ENCODE data around the gene L3MBTL3. TPM values are rescaled to one million over a fixed set of nuclear protein-coding genes. Genes with fewer than 3 reads are reported as not detected.

The L3MBTL3 gene
- polyA plus RNA-seq, 2 of the 4 experiments (the other 2 are of a cell fraction), result 3.0 to 5.9 TPM

DNA sequence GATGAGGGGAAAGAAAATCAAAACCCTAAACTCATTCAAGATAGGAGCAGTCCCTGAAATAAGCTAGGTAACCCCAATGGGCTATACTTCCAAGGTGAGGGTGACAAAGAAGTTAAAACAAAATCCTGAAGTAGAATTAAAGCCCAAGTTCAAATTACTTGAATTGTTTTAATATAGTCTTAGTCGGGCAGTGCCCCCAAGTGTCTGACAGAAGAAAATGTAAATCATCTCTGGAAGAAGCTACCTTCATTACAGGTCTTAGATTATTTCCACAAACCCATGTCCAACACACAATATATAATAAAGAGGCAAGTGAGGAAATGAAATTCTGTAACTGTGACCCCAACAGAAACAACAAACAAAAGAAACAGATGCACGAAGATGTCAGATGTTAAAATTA is 36.8 kb upstream of the L3MBTL3 start:
- WGBS (ENCODE audit: missing lambda C conversion rate), result 6% methylated on average over 2 of the region's 2 CpGs
- no peak for FAIRE-seq
- TF ChIP-seq MAZ (IDR thresholded peaks at IDR 0.05; ENCODE audit: borderline replicate concordance, low read depth, low read length) (no peak), RAD21 (conservative IDR thresholded peaks at IDR 0.05 in 1 of 2, IDR thresholded peaks at IDR 0.05 in 1 of 2) (peak; percentile 11 to 25; a peak in 1 of 5 replicates), HDAC2 (IDR thresholded peaks at IDR 0.05) (no peak), NR3C1 (IDR thresholded peaks at IDR 0.05) (no peak), HOXA7 (CRISPR knock-in tag; IDR thresholded peaks at IDR 0.05) (no peak), HEYL (CRISPR knock-in tag; IDR thresholded peaks at IDR 0.05) (no peak), KDM1A (IDR thresholded peaks at IDR 0.05; ENCODE audit: low read depth) (no peak), FOXS1 (CRISPR knock-in tag; IDR thresholded peaks at IDR 0.05) (no peak)
- H3K4me2 ChIP-seq, result no peak overlapping the region
- H3K27ac ChIP-seq, result no peak overlapping the region
- DNase-seq (ENCODE audit: low read depth in 1 of 2, low spot score in 1 of 2), result peak in 1 of 2 experiments; percentile 4
- POLR2A ChIA-PET, result no interaction called here
- no peak overlapping the region for H3K4me3 ChIP-seq
- H3K9me3 ChIP-seq, result no peaks in the 10 kb centered on the region
- CTCF ChIA-PET, result interaction anchor here (1.2 to 1.6 kb wide), 3 partner anchors 8 to 13 kb away, joined by 3 to 4 read pairs (median 3); no protein-coding TSS in a partner anchor
- no peak for ATAC-seq
- no peaks in the 10 kb centered on the region for H3K4me1 ChIP-seq

DNA sequence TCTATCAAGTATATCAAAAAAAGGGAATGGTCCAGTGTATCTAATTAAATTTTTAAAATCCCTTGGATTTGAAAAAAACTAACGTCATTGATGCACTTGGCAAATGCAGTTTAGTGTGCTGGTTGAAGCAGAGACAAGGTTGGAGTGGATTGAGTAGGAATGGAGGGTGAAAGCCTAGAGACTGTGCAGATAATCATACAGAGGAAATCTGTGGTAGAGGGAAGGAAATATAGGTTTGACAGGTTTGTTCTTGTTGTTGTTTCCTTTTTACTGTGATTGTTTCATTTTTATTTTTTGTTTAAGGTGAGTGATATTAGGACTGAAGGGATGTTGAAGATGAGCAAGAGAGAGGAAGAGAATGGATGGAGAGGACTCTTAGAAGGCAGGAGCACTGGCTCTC is 29.0 kb upstream of the L3MBTL3 start:
- ChIA-PET CTCF (no interaction called here), POLR2A (no interaction called here)
- H3K4me2 ChIP-seq, result no peak overlapping the region
- DNase-seq (ENCODE audit: low read depth in 1 of 2, low spot score in 1 of 2), result no peak
- 5% methylated on average over 1 of the region's 1 CpG for WGBS (ENCODE audit: missing lambda C conversion rate)
- no peak overlapping the region for H3K4me3 ChIP-seq
- TF ChIP-seq TFCP2L1 (CRISPR knock-in tag; IDR thresholded peaks at IDR 0.05) (no peak), SMC3 (IDR thresholded peaks at IDR 0.05) (no peak), CEBPB (IDR thresholded peaks at IDR 0.05) (no peak), POLR2AphosphoS2 (conservative IDR thresholded peaks at IDR 0.05; ENCODE audit: low read length) (no peak), RNF2 (IDR thresholded peaks at IDR 0.05; ENCODE audit: borderline replicate concordance, low read depth) (no peak), ZSCAN20 (CRISPR knock-in tag; IDR thresholded peaks at IDR 0.05) (no peak), KDM5A (IDR thresholded peaks at IDR 0.05) (no peak), ESRRA (IDR thresholded peaks at IDR 0.05; ENCODE audit: borderline replicate concordance, low read length) (no peak), RARB (CRISPR knock-in tag; IDR thresholded peaks at IDR 0.05) (no peak), CBX8 (IDR thresholded peaks at IDR 0.05) (no peak), SREBF2 (IDR thresholded peaks at IDR 0.05) (no peak), HOXA7 (CRISPR knock-in tag; IDR thresholded peaks at IDR 0.05) (no peak), KDM1A (IDR thresholded peaks at IDR 0.05; ENCODE audit: low read depth) (no peak), EHMT2 (IDR thresholded peaks at IDR 0.05; ENCODE audit: low read depth) (no peak)
- TF ChIP-seq, protein P1, sequence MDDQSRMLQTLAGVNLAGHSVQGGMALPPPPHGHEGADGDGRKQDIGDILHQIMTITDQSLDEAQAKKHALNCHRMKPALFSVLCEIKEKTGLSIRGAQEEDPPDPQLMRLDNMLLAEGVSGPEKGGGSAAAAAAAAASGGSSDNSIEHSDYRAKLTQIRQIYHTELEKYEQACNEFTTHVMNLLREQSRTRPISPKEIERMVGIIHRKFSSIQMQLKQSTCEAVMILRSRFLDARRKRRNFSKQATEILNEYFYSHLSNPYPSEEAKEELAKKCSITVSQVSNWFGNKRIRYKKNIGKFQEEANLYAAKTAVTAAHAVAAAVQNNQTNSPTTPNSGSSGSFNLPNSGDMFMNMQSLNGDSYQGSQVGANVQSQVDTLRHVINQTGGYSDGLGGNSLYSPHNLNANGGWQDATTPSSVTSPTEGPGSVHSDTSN (IDR thresholded peaks at IDR 0.05), result no peak
- TF ChIP-seq, protein P2, sequence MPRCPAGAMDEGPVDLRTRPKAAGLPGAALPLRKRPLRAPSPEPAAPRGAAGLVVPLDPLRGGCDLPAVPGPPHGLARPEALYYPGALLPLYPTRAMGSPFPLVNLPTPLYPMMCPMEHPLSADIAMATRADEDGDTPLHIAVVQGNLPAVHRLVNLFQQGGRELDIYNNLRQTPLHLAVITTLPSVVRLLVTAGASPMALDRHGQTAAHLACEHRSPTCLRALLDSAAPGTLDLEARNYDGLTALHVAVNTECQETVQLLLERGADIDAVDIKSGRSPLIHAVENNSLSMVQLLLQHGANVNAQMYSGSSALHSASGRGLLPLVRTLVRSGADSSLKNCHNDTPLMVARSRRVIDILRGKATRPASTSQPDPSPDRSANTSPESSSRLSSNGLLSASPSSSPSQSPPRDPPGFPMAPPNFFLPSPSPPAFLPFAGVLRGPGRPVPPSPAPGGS (IDR thresholded peaks at IDR 0.05), result no peak
- TF ChIP-seq, protein P3, sequence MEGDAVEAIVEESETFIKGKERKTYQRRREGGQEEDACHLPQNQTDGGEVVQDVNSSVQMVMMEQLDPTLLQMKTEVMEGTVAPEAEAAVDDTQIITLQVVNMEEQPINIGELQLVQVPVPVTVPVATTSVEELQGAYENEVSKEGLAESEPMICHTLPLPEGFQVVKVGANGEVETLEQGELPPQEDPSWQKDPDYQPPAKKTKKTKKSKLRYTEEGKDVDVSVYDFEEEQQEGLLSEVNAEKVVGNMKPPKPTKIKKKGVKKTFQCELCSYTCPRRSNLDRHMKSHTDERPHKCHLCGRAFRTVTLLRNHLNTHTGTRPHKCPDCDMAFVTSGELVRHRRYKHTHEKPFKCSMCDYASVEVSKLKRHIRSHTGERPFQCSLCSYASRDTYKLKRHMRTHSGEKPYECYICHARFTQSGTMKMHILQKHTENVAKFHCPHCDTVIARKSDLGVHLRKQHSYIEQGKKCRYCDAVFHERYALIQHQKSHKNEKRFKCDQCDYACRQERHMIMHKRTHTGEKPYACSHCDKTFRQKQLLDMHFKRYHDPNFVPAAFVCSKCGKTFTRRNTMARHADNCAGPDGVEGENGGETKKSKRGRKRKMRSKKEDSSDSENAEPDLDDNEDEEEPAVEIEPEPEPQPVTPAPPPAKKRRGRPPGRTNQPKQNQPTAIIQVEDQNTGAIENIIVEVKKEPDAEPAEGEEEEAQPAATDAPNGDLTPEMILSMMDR (IDR thresholded peaks at IDR 0.05), result no peak
- TF ChIP-seq, protein P4, sequence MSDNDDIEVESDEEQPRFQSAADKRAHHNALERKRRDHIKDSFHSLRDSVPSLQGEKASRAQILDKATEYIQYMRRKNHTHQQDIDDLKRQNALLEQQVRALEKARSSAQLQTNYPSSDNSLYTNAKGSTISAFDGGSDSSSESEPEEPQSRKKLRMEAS (IDR thresholded peaks at IDR 0.05), result no peak
- TF ChIP-seq, protein P5, sequence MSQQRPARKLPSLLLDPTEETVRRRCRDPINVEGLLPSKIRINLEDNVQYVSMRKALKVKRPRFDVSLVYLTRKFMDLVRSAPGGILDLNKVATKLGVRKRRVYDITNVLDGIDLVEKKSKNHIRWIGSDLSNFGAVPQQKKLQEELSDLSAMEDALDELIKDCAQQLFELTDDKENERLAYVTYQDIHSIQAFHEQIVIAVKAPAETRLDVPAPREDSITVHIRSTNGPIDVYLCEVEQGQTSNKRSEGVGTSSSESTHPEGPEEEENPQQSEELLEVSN (IDR thresholded peaks at IDR 0.05; ENCODE audit: borderline replicate concordance, low read depth), result no peak
- TF ChIP-seq, protein P6, sequence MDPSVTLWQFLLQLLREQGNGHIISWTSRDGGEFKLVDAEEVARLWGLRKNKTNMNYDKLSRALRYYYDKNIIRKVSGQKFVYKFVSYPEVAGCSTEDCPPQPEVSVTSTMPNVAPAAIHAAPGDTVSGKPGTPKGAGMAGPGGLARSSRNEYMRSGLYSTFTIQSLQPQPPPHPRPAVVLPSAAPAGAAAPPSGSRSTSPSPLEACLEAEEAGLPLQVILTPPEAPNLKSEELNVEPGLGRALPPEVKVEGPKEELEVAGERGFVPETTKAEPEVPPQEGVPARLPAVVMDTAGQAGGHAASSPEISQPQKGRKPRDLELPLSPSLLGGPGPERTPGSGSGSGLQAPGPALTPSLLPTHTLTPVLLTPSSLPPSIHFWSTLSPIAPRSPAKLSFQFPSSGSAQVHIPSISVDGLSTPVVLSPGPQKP (IDR thresholded peaks at IDR 0.05; ENCODE audit: low read depth, low read length), result no peak
- FAIRE-seq, result no peak
- no peaks in the 10 kb centered on the region for H3K9me3 ChIP-seq
- no peaks in the 10 kb centered on the region for H3K4me1 ChIP-seq
- no peak overlapping the region for H3K27ac ChIP-seq
- ATAC-seq, result no peak

Data from A549 (cell line).